Mesodermal cell (in vitro differentiated cells): ENCODE data around the gene CARD11.

ENCODE experiments used
- H3K27ac ChIP-seq: 2 replicates; pipeline ENCODE4 v1.7.0; 2013; ENCODE audit warnings: mild to moderate bottlenecking, low read depth, low read length, moderate library complexity; ENCODE audit not compliant: severe bottlenecking
- H3K36me3 ChIP-seq: 2 replicates; pipeline ENCODE4 v1.7.1; 2013; ENCODE audit warnings: mild to moderate bottlenecking, low read length, moderate library complexity; ENCODE audit not compliant: control insufficient read depth, insufficient read depth
- H3K4me1 ChIP-seq: one replicate; pipeline ENCODE4 v1.7.1; 2013; ENCODE audit warnings: mild to moderate bottlenecking, low read length; ENCODE audit not compliant: insufficient read depth, control insufficient read depth, poor library complexity, severe bottlenecking
- H3K4me3 ChIP-seq: 2 replicates; pipeline ENCODE4 v1.7.0; 2013; ENCODE audit warnings: low read length, control low read depth, mild to moderate bottlenecking; ENCODE audit not compliant: insufficient read depth, poor library complexity, severe bottlenecking; ENCODE audit errors: extremely low read depth
- H3K9me3 ChIP-seq: 2 replicates; pipeline ENCODE4 v1.7.1; 2013; ENCODE audit warnings: mild to moderate bottlenecking, low read length, moderate library complexity; ENCODE audit not compliant: control insufficient read depth
- WGBS, 2 experiments: methylation state at CpG; one replicate each; pipeline ENCODE4 v1.1.5; 2013; ENCODE audit warnings: missing lambda C conversion rate in 2 of 2; ENCODE audit not compliant: insufficient coverage in 2 of 2; 5-methylcytosine and 5-hydroxymethylcytosine counted together

The CARD11 gene

DNA sequence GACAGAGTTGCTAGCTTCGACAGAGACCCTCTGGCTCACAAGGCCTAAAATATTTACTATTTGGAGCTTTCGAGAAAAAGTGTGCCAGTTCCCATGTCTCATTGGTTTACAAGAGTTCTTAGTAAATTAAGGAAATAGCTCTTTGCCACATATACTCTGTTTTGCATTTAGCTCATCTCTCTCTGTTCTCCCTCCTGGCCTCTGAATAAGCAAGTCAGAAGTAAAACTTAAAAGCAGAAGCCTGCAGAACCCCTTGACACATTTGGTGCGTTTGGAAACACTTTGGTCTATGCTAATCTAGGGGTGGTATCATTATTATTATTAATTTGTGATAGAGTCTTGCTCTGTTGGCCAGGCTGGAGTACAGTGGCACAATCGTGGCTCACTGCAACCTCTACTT, 6.4 kb downstream of the CARD11 start:
- Histone ChIP-seq H3K9me3 (no peaks in the 10 kb centered on the region), H3K4me3 (no peak overlapping the region), H3K27ac (no peak overlapping the region), H3K36me3 (no peaks in the 10 kb centered on the region), H3K4me1 (peaks cover under 1% of the 10 kb centered on the region)
- WGBS, 2 experiments, result 50 to 86% methylated on average over 1 to 2 of the region's 4 CpGs

DNA sequence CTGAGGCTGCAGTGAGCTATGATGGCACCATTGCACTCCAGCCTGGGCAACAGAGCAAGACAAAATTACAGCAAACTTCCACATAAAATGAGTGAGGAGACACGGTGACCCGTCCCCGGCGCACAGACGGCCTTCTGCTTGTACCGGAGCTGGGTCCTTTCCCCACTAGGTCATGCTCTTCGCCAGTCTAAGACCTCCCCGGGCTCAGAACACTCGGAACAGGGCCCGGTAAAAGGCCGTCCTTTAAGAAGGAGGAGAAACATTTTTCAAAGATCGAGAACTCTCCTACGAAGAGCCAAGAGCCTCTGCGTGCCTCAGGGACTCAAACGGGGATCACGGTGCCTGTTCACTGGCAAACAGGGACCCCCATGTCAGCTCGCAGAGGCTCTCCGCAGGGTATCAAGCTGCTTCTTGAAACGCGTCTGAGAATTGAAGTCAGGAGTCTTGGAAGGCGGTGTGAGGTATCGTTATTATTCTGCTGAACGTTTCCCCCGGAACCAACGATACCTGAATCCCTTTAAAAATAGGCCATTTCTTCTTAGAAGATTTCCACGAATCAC, 9.0 kb downstream of the CARD11 start:
- WGBS, 2 experiments, result 89 to 94% methylated on average over 23 to 25 of the region's 26 CpGs

DNA sequence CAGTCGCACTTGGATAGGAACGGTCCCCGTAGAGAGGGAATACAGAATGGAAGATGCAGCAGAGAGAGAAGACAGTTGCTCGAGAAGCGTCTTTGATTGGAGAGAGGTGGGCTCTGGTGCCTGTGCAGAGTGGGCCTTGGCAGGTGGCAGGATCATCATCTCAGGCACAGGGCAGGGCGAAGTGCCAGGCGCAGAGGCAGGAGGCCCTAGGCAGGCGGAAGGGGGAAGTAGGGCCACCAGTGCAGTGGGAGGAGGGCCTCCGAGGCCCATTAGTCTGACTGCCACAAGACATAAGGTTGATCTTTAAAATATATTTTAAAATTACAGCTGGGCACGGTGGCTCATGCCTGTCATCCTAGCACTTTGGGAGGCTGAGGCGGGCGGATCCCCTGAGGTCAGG, 10.1 kb downstream of the CARD11 start:
- 75 to 97% methylated on average over 6 to 10 of the region's 12 CpGs for WGBS, 2 experiments
- no peak overlapping the region for H3K4me3 ChIP-seq
- H3K9me3 ChIP-seq, result no peaks in the 10 kb centered on the region
- H3K4me1 ChIP-seq, result peaks cover 4% of the 10 kb centered on the region
- no peaks in the 10 kb centered on the region for H3K36me3 ChIP-seq
- H3K27ac ChIP-seq, result no peak overlapping the region

More for the DNA sequence above, 9.0 kb downstream of the CARD11 start:
- no peaks in the 10 kb centered on the region for H3K9me3 ChIP-seq
- peaks cover 4% of the 10 kb centered on the region for H3K4me1 ChIP-seq
- no peak overlapping the region for H3K27ac ChIP-seq
- H3K36me3 ChIP-seq, result no peaks in the 10 kb centered on the region
- H3K4me3 ChIP-seq, result no peak overlapping the region

DNA sequence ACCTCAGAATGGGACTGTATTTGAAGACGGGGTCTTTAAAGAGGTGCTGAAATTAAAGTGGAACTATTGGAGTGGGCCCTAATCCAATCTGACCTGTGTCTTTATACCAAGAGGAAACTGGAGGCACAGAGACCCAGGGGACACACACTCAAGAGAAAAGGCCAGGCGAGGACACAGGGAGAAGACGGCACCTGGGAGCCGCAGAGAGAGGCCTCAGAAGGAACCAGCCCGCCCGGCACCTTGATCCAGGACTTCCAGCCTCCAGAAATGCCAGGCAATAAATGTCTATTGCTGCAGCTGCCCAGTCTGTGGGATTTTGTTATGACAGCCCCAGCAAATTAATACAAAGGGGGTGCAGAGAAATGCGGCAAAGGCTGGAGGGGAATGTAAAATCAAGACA, 10.5 kb downstream of the CARD11 start:
- Histone ChIP-seq H3K27ac (no peak overlapping the region), H3K9me3 (no peaks in the 10 kb centered on the region), H3K4me1 (peaks cover 9% of the 10 kb centered on the region), H3K4me3 (no peak overlapping the region), H3K36me3 (no peaks in the 10 kb centered on the region)
- WGBS, 2 experiments, result 80 to 92% methylated on average over 6 to 7 of the region's 7 CpGs

DNA sequence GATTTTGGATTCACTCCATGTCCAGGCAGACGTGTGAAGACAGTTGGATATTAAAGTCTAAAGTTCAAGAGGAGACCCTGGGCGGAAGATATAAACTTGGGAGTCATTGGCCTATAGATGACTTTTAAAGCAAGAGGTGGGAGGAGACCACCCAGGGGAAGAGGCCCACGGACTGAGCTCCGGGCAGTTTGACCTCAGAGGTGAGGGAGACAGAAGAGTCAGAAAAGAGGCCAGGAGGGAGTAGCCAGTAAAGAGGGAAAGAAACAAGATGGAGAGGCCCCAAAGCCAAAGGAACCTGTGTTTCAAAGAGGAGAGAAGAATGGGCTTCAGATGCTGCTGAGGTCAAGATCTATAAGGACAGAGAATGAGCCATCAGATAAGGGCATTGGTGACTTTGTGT, 11.4 kb downstream of the CARD11 start:
- H3K9me3 ChIP-seq, result no peaks in the 10 kb centered on the region
- peaks cover 15% of the 10 kb centered on the region for H3K4me1 ChIP-seq
- H3K27ac ChIP-seq, result no peak overlapping the region
- no peaks in the 10 kb centered on the region for H3K36me3 ChIP-seq
- no peak overlapping the region for H3K4me3 ChIP-seq
- 60 to 85% methylated on average over 4 of the region's 4 CpGs for WGBS, 2 experiments

DNA sequence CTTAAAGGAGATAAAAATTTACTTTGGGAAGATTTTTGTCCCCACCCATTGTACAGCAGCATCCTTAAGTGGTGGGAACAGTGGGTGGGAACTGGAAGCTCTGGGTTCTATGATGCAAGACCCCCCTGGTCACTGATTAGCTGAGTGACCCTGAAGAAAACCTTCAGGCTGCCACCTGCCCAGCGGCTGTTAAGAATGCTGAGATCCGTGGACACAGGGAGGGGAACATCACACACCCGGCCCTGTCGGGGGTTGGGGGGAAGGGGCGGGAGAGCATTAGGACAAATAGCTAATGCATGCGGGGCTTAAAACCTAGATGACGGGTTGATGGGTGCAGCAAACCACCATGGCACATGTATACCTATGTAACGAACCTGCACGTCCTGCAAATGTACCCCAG, 14.5 kb downstream of the CARD11 start:
- H3K4me3 ChIP-seq, result no peak overlapping the region
- 60 to 71% methylated on average over 8 of the region's 9 CpGs for WGBS, 2 experiments
- no peak overlapping the region for H3K27ac ChIP-seq
- peaks cover 18% of the 10 kb centered on the region for H3K4me1 ChIP-seq
- no peaks in the 10 kb centered on the region for H3K36me3 ChIP-seq
- H3K9me3 ChIP-seq, result no peaks in the 10 kb centered on the region

DNA sequence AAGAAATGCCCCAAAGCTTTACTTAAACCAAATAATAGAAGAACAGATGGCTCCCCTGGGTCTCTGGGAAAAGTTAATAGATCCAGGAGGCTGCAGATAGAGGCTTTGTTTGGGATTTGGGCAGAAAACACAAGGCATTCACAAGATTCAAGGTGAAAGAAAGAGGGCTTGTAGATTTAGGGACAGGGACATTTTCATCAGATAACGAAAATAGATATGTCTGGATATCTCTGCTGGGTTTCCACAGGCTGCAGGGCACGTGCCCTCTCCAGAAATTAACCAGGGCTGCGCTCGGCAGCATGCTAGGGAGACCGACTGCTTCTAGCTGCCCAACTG, 14.9 kb downstream of the CARD11 start:
- Histone ChIP-seq H3K36me3 (no peaks in the 10 kb centered on the region), H3K27ac (peak overlapping the region; percentile 86), H3K9me3 (no peaks in the 10 kb centered on the region), H3K4me3 (no peak overlapping the region), H3K4me1 (peaks cover 18% of the 10 kb centered on the region)
- 89% methylated on average over 4 to 5 of the region's 5 CpGs for whole genome bisulfite sequencing, 2 experiments

DNA sequence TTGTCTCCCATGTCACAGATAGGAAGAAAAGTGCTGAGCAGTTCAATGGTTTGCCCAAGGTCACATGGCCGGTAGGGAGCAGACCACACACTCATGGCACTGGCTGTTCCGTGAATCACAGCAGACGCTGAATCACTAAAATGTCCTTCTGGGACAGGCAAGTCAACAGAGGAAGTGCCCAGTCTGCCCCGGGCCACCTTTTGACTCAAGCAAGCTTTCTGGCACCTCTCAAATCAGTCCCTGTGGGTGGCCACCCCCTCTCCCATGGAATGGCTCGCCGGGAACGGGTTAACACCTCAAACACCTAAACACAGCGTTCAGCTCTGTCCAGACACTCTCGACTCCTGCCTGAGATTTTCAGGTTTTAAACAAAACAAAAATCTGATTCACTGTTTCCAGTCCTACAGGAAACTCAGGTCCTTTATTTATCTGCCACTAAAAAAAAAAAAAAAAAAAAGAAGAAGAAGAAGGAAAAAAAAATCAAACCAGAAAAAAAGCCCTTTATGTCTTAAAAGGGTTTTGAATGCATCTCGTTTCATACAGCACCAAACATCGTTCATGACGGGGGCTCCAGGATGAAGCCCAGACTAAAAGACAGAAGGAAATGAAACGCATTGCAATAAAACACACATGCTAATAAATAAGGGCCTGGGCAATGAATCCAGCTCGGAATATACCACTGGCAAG, 15.5 kb downstream of the CARD11 start:
- Histone ChIP-seq H3K27ac (peak overlapping the region; percentile 86), H3K4me3 (no peak overlapping the region)
- WGBS, 2 experiments, result 56 to 69% methylated on average over 4 to 9 of the region's 14 CpGs

DNA sequence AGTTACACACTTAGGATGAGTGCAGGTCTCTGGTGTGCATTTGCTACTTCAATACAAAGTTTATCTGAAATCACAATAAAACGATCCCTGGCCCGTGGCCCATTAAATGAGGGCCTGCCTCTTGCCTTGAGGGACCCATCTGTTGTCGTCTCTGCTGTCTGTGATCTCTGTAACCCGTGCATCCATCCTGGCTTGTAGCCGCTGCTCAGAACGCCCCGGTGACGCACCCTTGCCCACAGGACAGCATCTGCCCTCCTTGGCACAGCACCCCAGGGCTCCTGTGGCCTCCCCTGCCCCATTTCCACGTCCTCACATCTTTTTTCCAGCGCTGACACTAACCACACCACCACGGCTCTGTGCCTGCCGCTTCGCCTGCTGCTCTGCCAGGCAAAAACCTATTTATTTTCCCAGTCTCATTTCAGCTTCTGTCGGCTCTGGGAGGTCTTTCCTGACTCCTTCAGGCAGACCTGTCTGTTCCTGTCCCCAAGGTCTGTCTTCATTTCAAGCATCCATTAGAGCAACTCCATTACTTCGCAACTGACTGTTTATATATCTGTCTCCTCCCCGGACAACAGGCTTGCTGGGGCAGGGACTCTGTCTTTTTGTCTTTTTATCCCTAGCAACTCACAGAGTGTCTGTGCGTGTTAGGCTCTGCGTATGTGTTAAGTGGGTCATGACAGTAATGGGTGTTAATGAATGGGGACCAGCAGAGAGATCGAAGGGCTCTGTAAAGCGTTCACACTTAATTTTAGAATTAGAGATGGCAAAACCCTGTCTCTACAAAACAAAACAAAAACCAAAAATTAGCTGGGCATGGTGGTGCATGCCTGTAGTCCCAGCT, 16.4 kb downstream of the CARD11 start:
- no peak overlapping the region for H3K27ac ChIP-seq
- 94 to 96% methylated on average over 10 to 15 of the region's 20 CpGs for WGBS, 2 experiments
- no peaks in the 10 kb centered on the region for H3K9me3 ChIP-seq
- H3K36me3 ChIP-seq, result no peaks in the 10 kb centered on the region
- no peak overlapping the region for H3K4me3 ChIP-seq
- H3K4me1 ChIP-seq, result peaks cover 18% of the 10 kb centered on the region

More for the DNA sequence above, 15.5 kb downstream of the CARD11 start:
- no peaks in the 10 kb centered on the region for H3K9me3 ChIP-seq
- H3K4me1 ChIP-seq, result peaks cover 18% of the 10 kb centered on the region
- no peaks in the 10 kb centered on the region for H3K36me3 ChIP-seq

DNA sequence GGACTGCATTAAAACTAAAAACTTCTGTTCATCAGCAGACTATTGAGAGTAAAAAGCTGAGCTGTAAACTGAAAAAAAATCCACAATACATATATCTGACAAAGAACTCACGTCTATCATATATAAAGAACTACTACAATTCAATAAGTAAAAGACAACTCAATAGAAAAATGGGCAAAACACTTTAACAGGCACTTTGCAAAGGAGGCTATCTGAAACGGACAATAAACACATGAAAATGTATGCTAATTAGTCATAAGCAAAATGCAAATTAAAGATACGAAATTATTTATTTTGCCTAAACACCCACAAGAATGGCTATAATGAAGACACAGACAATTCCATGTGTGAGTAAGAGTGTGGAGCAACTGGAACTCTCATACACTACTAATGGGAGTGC, 18.1 kb downstream of the CARD11 start:
- no peaks in the 10 kb centered on the region for H3K36me3 ChIP-seq
- no CpG with 5 or more reads among the region's 3 CpGs for WGBS, 2 experiments
- no peak overlapping the region for H3K27ac ChIP-seq
- peaks cover 12% of the 10 kb centered on the region for H3K9me3 ChIP-seq
- no peak overlapping the region for H3K4me3 ChIP-seq
- H3K4me1 ChIP-seq, result peaks cover 15% of the 10 kb centered on the region

DNA sequence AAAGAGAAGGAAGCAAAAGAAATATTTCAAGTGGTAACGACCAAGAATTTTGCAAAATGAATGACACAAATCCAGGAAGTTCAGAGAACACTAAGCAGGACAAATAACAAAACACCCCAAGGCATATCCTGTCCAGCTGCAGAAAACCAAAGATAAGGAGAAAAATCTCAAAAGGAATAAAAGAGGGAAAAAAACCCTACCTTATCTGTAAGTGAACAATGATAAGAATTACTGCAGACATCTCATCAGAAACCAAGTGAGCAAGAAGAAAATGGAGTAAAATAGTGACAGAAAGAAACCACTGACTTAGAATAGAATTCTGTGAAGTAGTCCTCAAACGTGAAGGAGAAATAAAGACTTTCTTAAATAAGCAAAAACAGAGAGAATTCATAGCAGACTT, 21.8 kb downstream of the CARD11 start:
- Histone ChIP-seq H3K4me1 (no peaks in the 10 kb centered on the region), H3K4me3 (no peak overlapping the region), H3K9me3 (peaks cover 12% of the 10 kb centered on the region), H3K36me3 (peaks cover 4% of the 10 kb centered on the region), H3K27ac (no peak overlapping the region)
- WGBS, 2 experiments, result no CpG with 5 or more reads among the region's 2 CpGs
